HepG2 (cell line): ENCODE results near the gene ERCC4. TPM values are rescaled to one million over a fixed set of nuclear protein-coding genes. Genes with fewer than 3 reads are reported as not detected.

Experiments
- CAMTA2 ChIP-seq: sonication (generic); formaldehyde crosslinking; IDR thresholded peaks from 2 replicates; pipeline ENCODE4 v1.4.0; 2020; ENCODE audit warnings: mild to moderate bottlenecking, missing genetic modification reagents, borderline replicate concordance
- HBP1 ChIP-seq: IDR thresholded peaks from 2 replicates; pipeline ENCODE4 v1.6.1; 2016; ENCODE audit warnings: low read depth, control low read depth
- HOXA5 ChIP-seq: sonication (generic); formaldehyde crosslinking; IDR thresholded peaks from 2 replicates; pipeline ENCODE4 v1.4.0; 2020; ENCODE audit warnings: missing genetic modification reagents
- MLXIP ChIP-seq: sonication (generic); formaldehyde crosslinking; IDR thresholded peaks from 2 replicates; pipeline ENCODE4 v1.9.0; 2021; ENCODE audit warnings: missing genetic modification reagents, borderline replicate concordance
- NFAT5 ChIP-seq: sonication (generic); formaldehyde crosslinking; IDR thresholded peaks from 2 replicates; pipeline ENCODE4 v1.4.0; 2020; ENCODE audit warnings: missing genetic modification reagents
- PHF8 ChIP-seq: sonication (generic); formaldehyde crosslinking; IDR thresholded peaks from 2 replicates; pipeline ENCODE4 v1.5.0; 2020; ENCODE audit warnings: missing genetic modification reagents
- SOX13 ChIP-seq, 3 experiments: fragments of 450-650 bp in 1 of 3; sonication (generic) in 1 of 3; formaldehyde crosslinking in 1 of 3; IDR thresholded peaks in 2 of 3; conservative IDR thresholded peaks in 1 of 3; 2 replicates each; pipeline versions ENCODE4 v1.5.0 to v1.6.1; 2016 to 2020; ENCODE audit warnings: antibody characterized with exemption in 1 of 3, mild to moderate bottlenecking in 1 of 3, missing compliant biosample characterization in 1 of 3, missing genetic modification reagents in 1 of 3, moderate library complexity in 1 of 3
- SP4 ChIP-seq: sonication (generic); formaldehyde crosslinking; IDR thresholded peaks from 2 replicates; pipeline ENCODE4 v1.8.1; 2023; ENCODE audit warnings: mild to moderate bottlenecking, missing genetic modification reagents
- ZBTB39 ChIP-seq: sonication (generic); formaldehyde crosslinking; IDR thresholded peaks from 2 replicates; pipeline ENCODE4 v1.5.0; 2020; ENCODE audit warnings: missing genetic modification reagents
- ZNF275 ChIP-seq: sonication (generic); formaldehyde crosslinking; IDR thresholded peaks from 2 replicates; pipeline ENCODE4 v1.8.0; 2022; ENCODE audit warnings: missing genetic modification reagents, mild to moderate bottlenecking, inconsistent platforms, borderline replicate concordance
- ZNF619 ChIP-seq: sonication (generic); formaldehyde crosslinking; IDR thresholded peaks from 2 replicates; pipeline ENCODE4 v1.4.0; 2020; ENCODE audit warnings: mild to moderate bottlenecking, missing genetic modification reagents
- ZNF746 ChIP-seq: sonication (generic); formaldehyde crosslinking; IDR thresholded peaks from 2 replicates; pipeline ENCODE4 v1.8.0; 2022; ENCODE audit warnings: mild to moderate bottlenecking, missing genetic modification reagents
- ZNF83 ChIP-seq: sonication (generic); formaldehyde crosslinking; IDR thresholded peaks from 2 replicates; pipeline ENCODE4 v1.4.0; 2020; ENCODE audit warnings: missing genetic modification reagents, mild to moderate bottlenecking, borderline replicate concordance
- ZNF879 ChIP-seq: sonication (generic); formaldehyde crosslinking; IDR thresholded peaks from 2 replicates; pipeline ENCODE4 v1.8.1; 2023; ENCODE audit warnings: missing genetic modification reagents
- polyA plus RNA-seq, 8 experiments: library from polyadenylated mRNA; depleted of rRNA in 3 of 8; stranded (reverse) in 7 of 8; unstranded in 1 of 8; fragments of >200 nt; fragmentation: Illumina TruSeq in 4 of 8; extraction: Trizol in 4 of 8; gene quantifications; 2 replicates each; pipeline versions ENCODE4 v1.2.1 to v1.2.3, GENCODE V29; 2011 to 2016; ENCODE audit warnings: low read depth in 4 of 8, missing spikeins in 1 of 8, mixed read lengths in 1 of 8; ENCODE audit not compliant: insufficient read depth in 1 of 8
- total RNA-seq, 5 experiments: library from RNA; depleted of rRNA; stranded (reverse); fragments of >200 nt; fragmentation: Illumina TruSeq; extraction: Trizol; gene quantifications; 2 replicates each; pipeline ENCODE4 v1.2.3, GENCODE V29; 2016; ENCODE audit warnings: low read depth in 1 of 5

The ERCC4 gene
- total and polyA plus RNA-seq, 2 of the 13 experiments (the other 11 are each of a cell fraction or from before 2014, with no cell fraction given): 5.4 to 15.2 TPM

GRCh38 chr16:13957197-13958078 lies 37.5 kb downstream of the ERCC4 start (continued):
- TF ChIP-seq HOXA5 (CRISPR knock-in tag) (0 out of 2 replicates have a peak, but pooled peaks have one; percentile 34), MLXIP (no peak), NFAT5 (no peak), HBP1 (peak; percentile 46; the same call in 1 of the 2 replicates), ZBTB39 (CRISPR knock-in tag) (no peak), ZNF746 (CRISPR knock-in tag) (no peak), SOX13 (IDR thresholded peaks at IDR 0.05) (no peak), SOX13 (CRISPR knock-in tag; conservative IDR thresholded peaks at IDR 0.05 in 1 of 2, IDR thresholded peaks at IDR 0.05 in 1 of 2) (no peak), ZNF879 (CRISPR knock-in tag) (no peak), ZNF83 (CRISPR knock-in tag) (no peak), ZNF619 (CRISPR knock-in tag) (no peak), PHF8 (CRISPR knock-in tag) (no peak), CAMTA2 (no peak), ZNF275 (CRISPR knock-in tag) (no peak), SP4 (no peak)
